Stomach (tissue), 4 donors: ENCODE measurements around the gene SP110.

Experiments used
- CTCF ChIP-seq, 7 experiments: fragments of 450-650 bp in 4 of 7; fragments of 200-600 bp in 3 of 7; sonication (generic) in 3 of 7; IDR thresholded peaks; one replicate each; pipeline ENCODE4 v1.5.1; 2016 to 2019; ENCODE audit warnings: antibody characterized with exemption in 7 of 7, control low read depth in 2 of 7, mild to moderate bottlenecking in 1 of 7
- EP300 ChIP-seq: sonication (generic); formaldehyde crosslinking; IDR thresholded peaks from one replicate; pipeline ENCODE4 v1.6.1; 2017; ENCODE audit warnings: antibody characterized with exemption
- POLR2A ChIP-seq, 4 donors: fragments of 450-650 bp; IDR thresholded peaks; one replicate each; pipeline ENCODE4 v1.6.1; 2016; ENCODE audit warnings: antibody characterized with exemption in 4 of 4, control low read depth in 2 of 4, mild to moderate bottlenecking in 1 of 4, moderate library complexity in 1 of 4
- POLR2AphosphoS5 ChIP-seq, 3 donors: sonication (generic); formaldehyde crosslinking; IDR thresholded peaks; one replicate each; pipeline ENCODE4 v1.6.1; 2016; ENCODE audit warnings: antibody characterized with exemption in 3 of 3

GRCh38 chr2:230258483-230258882, 38.7 kb upstream of the SP110 start:
- TF ChIP-seq EP300 (no peak), POLR2AphosphoS5 (IDR thresholded peaks at IDR 0.05) (no peak), CTCF (IDR thresholded peaks at IDR 0.05) (no peak), POLR2A (IDR thresholded peaks at IDR 0.05) (no peak)
